Smooth muscle cell (in vitro differentiated cells): ENCODE data around the gene CACNA2D3. TPM values are rescaled to one million over a fixed set of nuclear protein-coding genes. Genes with fewer than 3 reads are reported as not detected.

Experiments
- DNase-seq: peaks from one replicate; lab custom pipeline; 2025; ENCODE audit not compliant: unreplicated experiment; lab: John Stamatoyannopoulos, UW
- H2AFZ ChIP-seq: fragments of 200-600 bp; sonication (generic); 2 replicates; pipeline ENCODE4 v1.6.0; 2016; ENCODE audit warnings: antibody characterized with exemption, low read depth, mild to moderate bottlenecking
- H3F3A ChIP-seq: fragments of 200-600 bp; sonication (generic); 2 replicates; pipeline ENCODE4 v1.6.0; 2017; ENCODE audit warnings: antibody characterized with exemption, low read depth
- H3K27ac ChIP-seq: fragments of 200-600 bp; sonication (generic); 2 replicates; pipeline ENCODE4 v1.5.1; 2016; ENCODE audit warnings: low read depth, mild to moderate bottlenecking
- H3K27me3 ChIP-seq: fragments of 200-600 bp; sonication (generic); 2 replicates; pipeline ENCODE4 v1.6.1; 2016; ENCODE audit warnings: low read depth, mild to moderate bottlenecking
- H3K36me3 ChIP-seq: fragments of 200-600 bp; sonication (generic); 2 replicates; pipeline ENCODE4 v1.5.1; 2016; ENCODE audit warnings: low read depth
- H3K4me1 ChIP-seq: fragments of 200-600 bp; sonication (generic); 2 replicates; pipeline ENCODE4 v1.5.1; 2016; ENCODE audit warnings: low read depth
- H3K4me2 ChIP-seq: fragments of 200-600 bp; sonication (generic); 2 replicates; pipeline ENCODE4 v1.6.0; 2016; ENCODE audit warnings: mild to moderate bottlenecking
- H3K4me3 ChIP-seq: fragments of 200-600 bp; sonication (generic); 2 replicates; pipeline ENCODE4 v1.5.1; 2016; ENCODE audit warnings: mild to moderate bottlenecking
- H3K79me2 ChIP-seq: fragments of 200-600 bp; sonication (generic); 2 replicates; pipeline ENCODE4 v1.6.0; 2016; ENCODE audit warnings: low read depth, mild to moderate bottlenecking
- H3K9ac ChIP-seq: fragments of 200-600 bp; sonication (generic); 2 replicates; pipeline ENCODE4 v1.6.0; 2016; ENCODE audit warnings: low read depth
- H3K9me3 ChIP-seq: fragments of 200-600 bp; sonication (generic); replicated peaks from 2 replicates; pipeline ENCODE4 v1.5.1; 2016; ENCODE audit warnings: low read depth
- H4K20me1 ChIP-seq: fragments of 200-600 bp; sonication (generic); 2 replicates; pipeline ENCODE4 v1.6.0; 2016; ENCODE audit warnings: low read depth
- WGBS: methylation state at CpG from one replicate; pipeline ENCODE4 v1.1.7; 2016; ENCODE audit warnings: low lambda C conversion rate; 5-methylcytosine and 5-hydroxymethylcytosine counted together
- polyA plus RNA-seq: library from polyadenylated mRNA; unstranded; fragments of >200 nt; fragmentation: Nextera tagmentation; extraction: Ambion mirVana; gene quantifications from 2 replicates; pipeline ENCODE4 v1.2.1, GENCODE V29; 2016
- total RNA-seq: library from RNA; depleted of rRNA; stranded (reverse); fragments of >200 nt; gene quantifications from 2 replicates; pipeline ENCODE4 v1.2.3, GENCODE V29; 2014
- TF ChIP-seq, protein P1 (sequence below): fragments of 200-600 bp; sonication (generic); IDR thresholded peaks from 2 replicates; pipeline ENCODE4 v1.5.1; 2017; ENCODE audit warnings: borderline replicate concordance, mild to moderate bottlenecking, antibody characterized with exemption; ENCODE audit not compliant: insufficient read depth, poor library complexity, severe bottlenecking

Gene CACNA2D3
- total and polyA plus RNA-seq, 2 experiments from 2014 or later: 0.15 to 0.90 TPM

GRCh38 chr3:54914180-54914579 lies 791.8 kb downstream of the CACNA2D3 start:
- Histone ChIP-seq H3F3A (peaks cover 3% of the 10 kb centered on the region), H3K4me1 (peaks cover under 1% of the 10 kb centered on the region), H3K9me3 (no peaks in the 10 kb centered on the region), H2AFZ (no peak overlapping the region), H3K4me3 (no peak overlapping the region), H4K20me1 (no peaks in the 10 kb centered on the region), H3K4me2 (no peak overlapping the region), H3K27me3 (no peaks in the 10 kb centered on the region), H3K27ac (no peak overlapping the region), H3K9ac (no peak overlapping the region), H3K36me3 (no peaks in the 10 kb centered on the region), H3K79me2 (no peaks in the 10 kb centered on the region)
- no peak for DNase-seq
- WGBS: 22% methylated on average over 2 of the region's 2 CpGs
- TF ChIP-seq, protein P1, sequence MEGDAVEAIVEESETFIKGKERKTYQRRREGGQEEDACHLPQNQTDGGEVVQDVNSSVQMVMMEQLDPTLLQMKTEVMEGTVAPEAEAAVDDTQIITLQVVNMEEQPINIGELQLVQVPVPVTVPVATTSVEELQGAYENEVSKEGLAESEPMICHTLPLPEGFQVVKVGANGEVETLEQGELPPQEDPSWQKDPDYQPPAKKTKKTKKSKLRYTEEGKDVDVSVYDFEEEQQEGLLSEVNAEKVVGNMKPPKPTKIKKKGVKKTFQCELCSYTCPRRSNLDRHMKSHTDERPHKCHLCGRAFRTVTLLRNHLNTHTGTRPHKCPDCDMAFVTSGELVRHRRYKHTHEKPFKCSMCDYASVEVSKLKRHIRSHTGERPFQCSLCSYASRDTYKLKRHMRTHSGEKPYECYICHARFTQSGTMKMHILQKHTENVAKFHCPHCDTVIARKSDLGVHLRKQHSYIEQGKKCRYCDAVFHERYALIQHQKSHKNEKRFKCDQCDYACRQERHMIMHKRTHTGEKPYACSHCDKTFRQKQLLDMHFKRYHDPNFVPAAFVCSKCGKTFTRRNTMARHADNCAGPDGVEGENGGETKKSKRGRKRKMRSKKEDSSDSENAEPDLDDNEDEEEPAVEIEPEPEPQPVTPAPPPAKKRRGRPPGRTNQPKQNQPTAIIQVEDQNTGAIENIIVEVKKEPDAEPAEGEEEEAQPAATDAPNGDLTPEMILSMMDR: no peak

DNA sequence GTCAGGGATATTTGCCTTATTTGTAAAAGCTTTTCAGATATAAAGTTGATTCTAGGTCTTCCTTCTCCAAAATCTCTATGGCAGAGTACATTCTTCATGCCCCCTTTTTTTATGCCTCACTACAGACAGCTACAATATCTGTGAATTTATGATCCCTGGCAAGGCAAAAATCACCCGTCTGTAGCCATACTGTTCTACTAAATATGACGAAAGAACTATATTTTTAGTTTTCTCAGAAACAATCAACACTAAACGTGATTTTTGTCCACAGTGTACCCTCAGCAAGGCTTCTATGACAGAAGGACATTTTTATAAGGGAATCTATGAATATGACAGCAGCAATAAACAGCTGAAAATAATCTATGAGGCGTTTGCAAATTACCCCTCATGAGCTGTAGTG lies 792.8 kb downstream of the CACNA2D3 start:
- no peak overlapping the region for H3K4me2 ChIP-seq
- WGBS: 48% methylated on average over 4 of the region's 4 CpGs
- TF ChIP-seq, protein P1: no peak

DNA sequence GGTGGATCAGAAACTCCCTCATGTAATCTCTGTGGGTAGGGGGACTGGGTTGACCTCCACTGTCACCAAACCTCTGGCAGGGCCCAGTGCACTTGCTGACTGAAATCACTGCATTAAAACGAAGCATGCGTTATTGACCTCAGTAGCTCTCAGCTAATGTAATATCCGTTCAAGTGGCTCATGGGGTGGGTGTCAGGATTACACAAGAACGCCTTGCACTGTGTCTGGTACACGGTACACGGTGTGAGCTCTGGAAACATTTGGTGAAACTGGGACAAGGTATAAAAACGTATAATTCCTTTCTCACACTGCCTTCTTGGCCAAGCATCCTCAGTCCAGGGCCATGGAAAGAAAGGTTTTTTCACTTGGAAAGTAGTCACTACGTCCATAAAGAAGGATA lies 793.6 kb downstream of the CACNA2D3 start:
- Histone ChIP-seq H3K9ac (no peak overlapping the region), H3K4me1 (no peaks in the 10 kb centered on the region), H3K27ac (no peak overlapping the region), H3K36me3 (no peaks in the 10 kb centered on the region), H3K9me3 (no peaks in the 10 kb centered on the region), H3F3A (peaks cover 3% of the 10 kb centered on the region), H3K4me3 (no peak overlapping the region), H2AFZ (no peak overlapping the region), H4K20me1 (no peaks in the 10 kb centered on the region), H3K79me2 (no peaks in the 10 kb centered on the region), H3K27me3 (no peaks in the 10 kb centered on the region), H3K4me2 (no peak overlapping the region)
- TF ChIP-seq, protein P1: no peak
- WGBS: 69% methylated on average over 8 of the region's 8 CpGs
- DNase-seq: no peak

More for the DNA sequence above, 792.8 kb downstream of the CACNA2D3 start:
- Histone ChIP-seq H3K27me3 (no peaks in the 10 kb centered on the region), H3K4me3 (no peak overlapping the region), H3F3A (peaks cover 3% of the 10 kb centered on the region), H3K9ac (no peak overlapping the region), H3K27ac (no peak overlapping the region), H3K36me3 (no peaks in the 10 kb centered on the region), H3K79me2 (no peaks in the 10 kb centered on the region), H3K9me3 (no peaks in the 10 kb centered on the region), H3K4me1 (no peaks in the 10 kb centered on the region), H4K20me1 (no peaks in the 10 kb centered on the region), H2AFZ (no peak overlapping the region)
- no peak for DNase-seq

GRCh38 chr3:54916732-54917131 lies 794.4 kb downstream of the CACNA2D3 start:
- no peaks in the 10 kb centered on the region for H3K4me1 ChIP-seq
- no peak for DNase-seq
- TF ChIP-seq, protein P1: no peak
- H4K20me1 ChIP-seq: no peaks in the 10 kb centered on the region
- peaks cover 3% of the 10 kb centered on the region for H3F3A ChIP-seq
- no peak overlapping the region for H2AFZ ChIP-seq
- H3K36me3 ChIP-seq: no peaks in the 10 kb centered on the region
- no peak overlapping the region for H3K4me2 ChIP-seq
- H3K27ac ChIP-seq: no peak overlapping the region
- H3K4me3 ChIP-seq: no peak overlapping the region
- no peaks in the 10 kb centered on the region for H3K27me3 ChIP-seq
- no peaks in the 10 kb centered on the region for H3K79me2 ChIP-seq
- H3K9ac ChIP-seq: no peak overlapping the region
- H3K9me3 ChIP-seq: no peaks in the 10 kb centered on the region
